ENCODE measurements around the gene LMTK2. TPM values are rescaled to one million over a fixed set of nuclear protein-coding genes. Genes with fewer than 3 reads are reported as not detected.
"Not testable (repeated sequence)": the region's sequence is repeated elsewhere in the genome, so short reads cannot be mapped to it uniquely, and the experiment has no call there.

The LMTK2 gene
- total RNA-seq, 2 experiments from 2014 or later: 11.4 to 13.1 TPM

- Mint-ChIP-seq H3K9me3 (no peaks in the 10 kb centered on the region), H3K4me3 (peak overlapping the region; percentile 59), H3K36me3 (ENCODE audit: low read depth) (peaks cover 3% of the 10 kb centered on the region), H3K27ac (no peak overlapping the region), H3K4me1 (ENCODE audit: low read depth) (peaks cover 4% of the 10 kb centered on the region), H3K27me3 (ENCODE audit: low read depth) (no peaks in the 10 kb centered on the region)
- DNase-seq: no peak
- intact Hi-C loops (cut with micrococcal nuclease): loop anchor here (2.0 kb wide), 1 partner anchor 69 kb away; the partner anchor contains the start of gene BRI3
- CTCF ChIA-PET: interaction anchor here (0.6 kb wide), 1 partner anchor 1179 kb away, joined by 3 read pairs; no protein-coding TSS in a partner anchor
Measured at GRCh38 chr7:98211676-98212531, 105.2 kb downstream of the LMTK2 start.

GRCh38 chr7:98212532-98213041, 105.9 kb downstream of the LMTK2 start:
- CTCF ChIA-PET: interaction anchor here (0.6 kb wide), 1 partner anchor 1179 kb away, joined by 3 read pairs; no protein-coding TSS in a partner anchor
- Mint-ChIP-seq H3K4me1 (ENCODE audit: low read depth) (peaks cover 4% of the 10 kb centered on the region), H3K27ac (no peak overlapping the region), H3K36me3 (ENCODE audit: low read depth) (peaks cover under 1% of the 10 kb centered on the region), H3K4me3 (no peak overlapping the region), H3K9me3 (no peaks in the 10 kb centered on the region), H3K27me3 (ENCODE audit: low read depth) (no peaks in the 10 kb centered on the region)
- intact Hi-C loops (cut with micrococcal nuclease): no loop called here
- DNase-seq: no peak

GRCh38 chr7:98213296-98213887, 106.7 kb downstream of the LMTK2 start:
- no peak overlapping the region for H3K4me3 Mint-ChIP-seq
- no peaks in the 10 kb centered on the region for H3K9me3 Mint-ChIP-seq
- intact Hi-C loops (cut with micrococcal nuclease): no loop called here
- DNase-seq: no peak
- H3K4me1 Mint-ChIP-seq (ENCODE audit: low read depth): peaks cover 8% of the 10 kb centered on the region
- peaks cover 1% of the 10 kb centered on the region for H3K36me3 Mint-ChIP-seq (ENCODE audit: low read depth)
- H3K27me3 Mint-ChIP-seq (ENCODE audit: low read depth): no peaks in the 10 kb centered on the region
- CTCF ChIA-PET: no interaction called here
- H3K27ac Mint-ChIP-seq: no peak overlapping the region

- CTCF ChIA-PET: interaction anchor here (1.6 kb wide), 1 partner anchor 45 kb away, joined by 4 read pairs; no protein-coding TSS in a partner anchor
- Mint-ChIP-seq H3K27ac (no peak overlapping the region), H3K27me3 (ENCODE audit: low read depth) (no peaks in the 10 kb centered on the region), H3K9me3 (no peaks in the 10 kb centered on the region), H3K4me3 (no peak overlapping the region), H3K36me3 (ENCODE audit: low read depth) (peaks cover 3% of the 10 kb centered on the region), H3K4me1 (ENCODE audit: low read depth) (peaks cover 16% of the 10 kb centered on the region)
- no peak for DNase-seq
- intact Hi-C loops (cut with micrococcal nuclease): no loop called here
Measured at GRCh38 chr7:98213888-98214810, 107.5 kb downstream of the LMTK2 start.

GRCh38 chr7:98214811-98215321, 108.2 kb downstream of the LMTK2 start:
- no peaks in the 10 kb centered on the region for H3K27me3 Mint-ChIP-seq (ENCODE audit: low read depth)
- CTCF ChIA-PET: interaction anchor here (1.6 kb wide), 1 partner anchor 46 kb away, joined by 4 read pairs; no protein-coding TSS in a partner anchor
- no peaks in the 10 kb centered on the region for H3K9me3 Mint-ChIP-seq
- H3K36me3 Mint-ChIP-seq (ENCODE audit: low read depth): peaks cover 4% of the 10 kb centered on the region
- H3K4me1 Mint-ChIP-seq (ENCODE audit: low read depth): peaks cover 19% of the 10 kb centered on the region
- H3K4me3 Mint-ChIP-seq: no peak overlapping the region
- H3K27ac Mint-ChIP-seq: no peak overlapping the region
- intact Hi-C loops (cut with micrococcal nuclease): no loop called here
- no peak for DNase-seq

- Mint-ChIP-seq H3K27me3 (ENCODE audit: low read depth) (no peaks in the 10 kb centered on the region), H3K9me3 (no peaks in the 10 kb centered on the region), H3K27ac (no peak overlapping the region), H3K4me1 (ENCODE audit: low read depth) (peaks cover 19% of the 10 kb centered on the region), H3K4me3 (no peak overlapping the region), H3K36me3 (ENCODE audit: low read depth) (peaks cover 4% of the 10 kb centered on the region)
- intact Hi-C loops (cut with micrococcal nuclease): no loop called here
- CTCF ChIA-PET: interaction anchor here (1.6 kb wide), 1 partner anchor 47 kb away, joined by 4 read pairs; no protein-coding TSS in a partner anchor
- no peak for DNase-seq
Measured at GRCh38 chr7:98215561-98216495, 109.2 kb downstream of the LMTK2 start.

GRCh38 chr7:98216941-98217622, 110.4 kb downstream of the LMTK2 start:
- CTCF ChIA-PET: no interaction called here
- intact Hi-C loops (cut with micrococcal nuclease): no loop called here
- H3K36me3 Mint-ChIP-seq (ENCODE audit: low read depth): peaks cover 4% of the 10 kb centered on the region
- peaks cover 15% of the 10 kb centered on the region for H3K4me1 Mint-ChIP-seq (ENCODE audit: low read depth)
- H3K27ac Mint-ChIP-seq: no peak overlapping the region
- no peaks in the 10 kb centered on the region for H3K27me3 Mint-ChIP-seq (ENCODE audit: low read depth)
- no peak overlapping the region for H3K4me3 Mint-ChIP-seq
- DNase-seq: no peak
- no peaks in the 10 kb centered on the region for H3K9me3 Mint-ChIP-seq

- no peak for DNase-seq
- Mint-ChIP-seq H3K4me3 (no peak overlapping the region), H3K27me3 (ENCODE audit: low read depth) (no peaks in the 10 kb centered on the region), H3K36me3 (ENCODE audit: low read depth) (peaks cover 4% of the 10 kb centered on the region), H3K9me3 (no peaks in the 10 kb centered on the region), H3K27ac (peak overlapping the region; percentile 25), H3K4me1 (ENCODE audit: low read depth) (peaks cover 15% of the 10 kb centered on the region)
- intact Hi-C loops (cut with micrococcal nuclease): no loop called here
- CTCF ChIA-PET: no interaction called here
Measured at GRCh38 chr7:98217623-98218582, 111.2 kb downstream of the LMTK2 start.

- H3K4me1 Mint-ChIP-seq (ENCODE audit: low read depth): peaks cover 15% of the 10 kb centered on the region
- H3K27ac Mint-ChIP-seq; H3K36me3 Mint-ChIP-seq (ENCODE audit: low read depth); intact Hi-C loops (cut with micrococcal nuclease); H3K4me3 Mint-ChIP-seq; H3K27me3 Mint-ChIP-seq (ENCODE audit: low read depth); CTCF ChIA-PET; H3K9me3 Mint-ChIP-seq; DNase-seq: not testable (repeated sequence)
Measured at GRCh38 chr7:98219382-98219781, 112.7 kb downstream of the LMTK2 start.
